SU-DHL-6 (cell line): ENCODE data around the gene ANKRD49.

Source experiments
- H2AFZ ChIP-seq: fragments of 200-600 bp; sonication (generic); 2 replicates; pipeline ENCODE4 v1.6.1; 2014; ENCODE audit warnings: low read depth, mild to moderate bottlenecking, moderate library complexity, mixed read lengths, antibody characterized with exemption, low read length; ENCODE audit not compliant: severe bottlenecking
- H3F3A ChIP-seq: fragments of 200-600 bp; shearing (Covaris generic); 2 replicates; pipeline ENCODE4 v1.6.0; 2016; ENCODE audit warnings: antibody characterized with exemption, mild to moderate bottlenecking; ENCODE audit not compliant: insufficient read depth
- H3K27ac ChIP-seq: fragments of 200-600 bp; sonication (generic); 2 replicates; pipeline ENCODE4 v1.5.1; 2016; ENCODE audit warnings: low read depth, mild to moderate bottlenecking, low read length, moderate library complexity, mixed read lengths
- H3K27me3 ChIP-seq: fragments of 200-600 bp; sonication (generic), shearing (Covaris generic); 2 replicates; pipeline ENCODE4 v1.6.0; 2014; ENCODE audit warnings: mild to moderate bottlenecking, low read length
- H3K36me3 ChIP-seq: fragments of 200-600 bp; sonication (generic); 2 replicates; pipeline ENCODE4 v1.6.1; 2014; ENCODE audit warnings: mild to moderate bottlenecking, low read length, mixed read lengths
- H3K4me2 ChIP-seq: fragments of 300-600, 200-600 bp; shearing (Covaris generic), sonication (generic); 2 replicates; pipeline ENCODE4 v1.6.0; 2014; ENCODE audit warnings: low read length, low read depth, mild to moderate bottlenecking; ENCODE audit not compliant: poor library complexity, severe bottlenecking
- H3K4me3 ChIP-seq: fragments of 200-600 bp; sonication (generic); 2 replicates; pipeline ENCODE4 v1.5.1; 2014; ENCODE audit warnings: antibody characterized with exemption, low read length, mild to moderate bottlenecking, mixed read lengths; ENCODE audit not compliant: insufficient read depth, poor library complexity, severe bottlenecking
- H3K79me2 ChIP-seq: fragments of 200-600 bp; sonication (generic); 2 replicates; pipeline ENCODE4 v1.6.1; 2014; ENCODE audit warnings: mild to moderate bottlenecking, low read length, moderate library complexity; ENCODE audit not compliant: insufficient read depth
- H3K9ac ChIP-seq: fragments of 200-600 bp; sonication (generic); 2 replicates; pipeline ENCODE4 v1.7.0; 2014; ENCODE audit warnings: mild to moderate bottlenecking, low read length
- H3K9me2 ChIP-seq: fragments of 200-600 bp; sonication (generic); replicated peaks from 2 replicates; pipeline ENCODE4 v1.6.1; 2014; ENCODE audit warnings: low read length; ENCODE audit not compliant: insufficient read depth
- H3K9me3 ChIP-seq: fragments of 200-600 bp; sonication (generic); 2 replicates; pipeline ENCODE4 v1.6.1; 2014; ENCODE audit warnings: low read length, mixed read lengths; ENCODE audit not compliant: insufficient read depth
- H4K20me1 ChIP-seq: fragments of 200-600 bp; sonication (generic); 2 replicates; pipeline ENCODE4 v1.6.1; 2014; ENCODE audit warnings: low read depth, mild to moderate bottlenecking, antibody characterized with exemption, low read length, moderate library complexity, mixed read lengths
- CTCF ChIP-seq: fragments of 200-600 bp; sonication (generic); IDR thresholded peaks from one replicate; pipeline ENCODE4 v1.5.1; 2017; ENCODE audit warnings: antibody characterized with exemption, mild to moderate bottlenecking, low read length, moderate library complexity; ENCODE audit not compliant: insufficient read depth, poor library complexity, severe bottlenecking
- EZH2phosphoT487 ChIP-seq: fragments of 200-600 bp; sonication (generic), shearing (Covaris generic); conservative IDR thresholded peaks from 2 replicates; pipeline ENCODE4 v1.6.1; 2018; ENCODE audit warnings: mild to moderate bottlenecking, antibody characterized with exemption, low read length, moderate library complexity, mixed read lengths

The ANKRD49 gene

DNA sequence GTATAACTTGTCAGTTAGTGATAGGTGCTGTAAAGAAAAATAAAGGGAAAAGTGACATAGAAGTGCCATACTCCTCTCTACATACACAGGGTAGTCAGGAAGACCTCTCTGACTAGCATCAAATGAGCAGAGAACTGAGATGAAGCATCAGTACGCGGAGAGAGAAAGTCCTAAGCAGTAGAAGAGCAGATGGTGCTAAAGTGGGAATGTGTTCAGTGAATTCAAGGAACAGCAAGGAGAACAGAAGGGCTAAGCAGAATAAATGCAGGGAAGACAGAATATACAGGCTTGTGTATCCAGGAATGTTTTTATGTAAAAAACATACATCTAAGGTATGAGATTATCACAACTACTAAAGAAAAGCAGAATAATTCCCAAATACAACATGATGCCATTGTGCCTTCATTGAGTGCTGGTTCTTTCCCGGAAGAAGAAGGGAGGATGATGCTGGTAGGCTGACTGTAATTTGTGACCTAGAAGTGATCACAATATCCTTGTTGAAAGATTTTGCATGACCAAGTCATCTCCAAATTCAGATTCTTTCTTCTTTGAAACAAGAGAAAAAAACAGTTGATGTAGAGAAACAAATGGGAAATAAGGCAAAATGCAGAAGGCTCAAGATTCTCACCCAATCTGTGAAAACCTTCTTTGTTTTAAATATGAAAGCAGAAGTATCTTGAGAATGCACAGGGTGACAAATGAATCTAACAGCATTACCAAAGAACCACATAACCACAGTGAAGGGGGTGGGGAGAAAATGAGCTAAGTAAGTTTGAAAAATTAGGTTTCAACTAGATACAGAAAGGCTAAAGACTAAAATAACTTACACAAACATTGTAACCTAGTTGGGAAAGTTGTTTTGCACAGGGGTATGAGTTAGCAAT, 20.6 kb upstream of the ANKRD49 start:
- Histone ChIP-seq H3K79me2 (no peaks in the 10 kb centered on the region), H2AFZ (no peak overlapping the region), H3K9me3 (no peaks in the 10 kb centered on the region), H3K36me3 (peaks cover 37% of the 10 kb centered on the region), H3K9ac (no peak overlapping the region), H3K9me2 (no peaks in the 10 kb centered on the region), H3K27ac (peak overlapping the region; percentile 39), H3K27me3 (no peaks in the 10 kb centered on the region), H3K4me2 (peak overlapping the region; percentile 6), H4K20me1 (no peaks in the 10 kb centered on the region), H3K4me3 (no peak overlapping the region), H3F3A (no peaks in the 10 kb centered on the region)
- TF ChIP-seq EZH2phosphoT487, result no peak

- Histone ChIP-seq H3K79me2 (no peaks in the 10 kb centered on the region), H3K36me3 (peaks cover 39% of the 10 kb centered on the region; the same call in 1 of the 2 replicates), H3K4me2 (no peak overlapping the region), H3K4me3 (no peak overlapping the region), H3K27me3 (no peaks in the 10 kb centered on the region), H2AFZ (no peak overlapping the region), H4K20me1 (no peaks in the 10 kb centered on the region), H3K9ac (no peak overlapping the region), H3K9me2 (no peaks in the 10 kb centered on the region), H3F3A (no peaks in the 10 kb centered on the region), H3K27ac (no peak overlapping the region), H3K9me3 (no peaks in the 10 kb centered on the region)
- no peak for TF ChIP-seq CTCF
- no peak for TF ChIP-seq EZH2phosphoT487
Measured at GRCh38 chr11:94477624-94478023, 16.2 kb upstream of the ANKRD49 start.

GRCh38 chr11:94481342-94481741, 12.4 kb upstream of the ANKRD49 start:
- Histone ChIP-seq H2AFZ (no peak overlapping the region), H3K9ac (no peak overlapping the region), H3K27me3 (no peaks in the 10 kb centered on the region), H3K9me3 (no peaks in the 10 kb centered on the region), H3K36me3 (peaks cover 48% of the 10 kb centered on the region), H3K79me2 (no peaks in the 10 kb centered on the region), H3K27ac (no peak overlapping the region), H3K4me3 (no peak overlapping the region), H3K4me2 (no peak overlapping the region), H4K20me1 (no peaks in the 10 kb centered on the region), H3K9me2 (no peaks in the 10 kb centered on the region), H3F3A (no peaks in the 10 kb centered on the region)
- no peak for TF ChIP-seq EZH2phosphoT487
- TF ChIP-seq CTCF, result no peak

DNA sequence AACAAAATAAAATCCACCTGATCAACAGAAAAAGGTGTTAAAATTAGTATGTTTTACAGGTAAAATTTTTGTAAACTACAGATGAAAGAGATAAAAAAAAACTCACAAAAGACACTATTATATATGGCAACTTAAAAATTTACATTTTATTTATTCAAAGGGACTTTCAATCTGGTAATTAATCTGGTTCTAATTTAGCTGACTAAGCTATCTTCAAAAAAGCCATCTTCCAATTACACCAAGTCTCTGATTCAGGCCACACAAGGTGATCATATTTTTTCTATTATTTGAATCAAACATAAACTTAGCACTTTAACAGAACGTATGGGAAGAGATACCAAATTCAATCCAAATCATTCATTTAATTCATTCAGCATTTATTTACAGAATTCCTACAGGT, 7.7 kb upstream of the ANKRD49 start:
- Histone ChIP-seq H4K20me1 (no peaks in the 10 kb centered on the region), H2AFZ (no peak overlapping the region), H3K9me3 (no peaks in the 10 kb centered on the region), H3K9ac (no peak overlapping the region), H3F3A (no peaks in the 10 kb centered on the region), H3K27ac (no peak overlapping the region), H3K4me2 (no peak overlapping the region), H3K36me3 (peaks cover 62% of the 10 kb centered on the region), H3K9me2 (no peaks in the 10 kb centered on the region), H3K4me3 (no peak overlapping the region), H3K27me3 (no peaks in the 10 kb centered on the region), H3K79me2 (peaks cover 2% of the 10 kb centered on the region; the same call in 1 of the 2 replicates)
- no peak for TF ChIP-seq CTCF
- no peak for TF ChIP-seq EZH2phosphoT487
